Astrocyte (in vitro differentiated cells and primary cell): ENCODE data around the gene BLVRB. TPM values are rescaled to one million over a fixed set of nuclear protein-coding genes. Genes with fewer than 3 reads are reported as not detected.

ENCODE experiments used
- DNase-seq: peaks from one replicate; pipeline ENCODE4 v3.0.0-alpha.2; 2010; ENCODE audit warnings: low read depth
- FAIRE-seq: peaks from 2 replicates; lab custom pipeline; 2011; peaks lifted over from hg19 to GRCh38; lab: Jason Lieb, UNC
- H2AFZ ChIP-seq: 2 replicates; pipeline ENCODE4 v1.6.0; 2012; ENCODE audit warnings: low read depth, low read length, inconsistent platforms
- H3K27ac ChIP-seq: 2 replicates; pipeline ENCODE4 v1.5.1; 2011; ENCODE audit warnings: low read depth, low read length, inconsistent platforms
- H3K27me3 ChIP-seq: 2 replicates; pipeline ENCODE4 v1.6.0; 2011; ENCODE audit warnings: low read length, inconsistent platforms; ENCODE audit not compliant: insufficient read depth
- H3K36me3 ChIP-seq: 2 replicates; pipeline ENCODE4 v1.5.1; 2011; ENCODE audit warnings: low read length, inconsistent platforms; ENCODE audit not compliant: insufficient read depth
- H3K4me1 ChIP-seq: 2 replicates; pipeline ENCODE4 v1.5.1; 2011; ENCODE audit warnings: low read length, inconsistent platforms; ENCODE audit not compliant: insufficient read depth
- H3K4me2 ChIP-seq: 2 replicates; pipeline ENCODE4 v1.6.0; 2012; ENCODE audit warnings: low read length, inconsistent platforms
- H3K4me3 ChIP-seq: 2 replicates; pipeline ENCODE4 v1.5.1; 2011; ENCODE audit warnings: low read depth, mild to moderate bottlenecking, low read length, inconsistent platforms; ENCODE audit not compliant: insufficient read depth
- H3K79me2 ChIP-seq: 2 replicates; pipeline ENCODE4 v1.6.0; 2012; ENCODE audit warnings: mild to moderate bottlenecking, low read length, inconsistent platforms; ENCODE audit not compliant: insufficient read depth
- H3K9ac ChIP-seq: 2 replicates; pipeline ENCODE4 v1.6.0; 2012; ENCODE audit warnings: mild to moderate bottlenecking, low read length, inconsistent platforms
- H3K9me3 ChIP-seq: 2 replicates; pipeline ENCODE4 v1.5.1; 2012; ENCODE audit warnings: low read depth, mild to moderate bottlenecking, low read length, inconsistent platforms; ENCODE audit not compliant: insufficient read depth
- H4K20me1 ChIP-seq: 2 replicates; pipeline ENCODE4 v1.6.0; 2012; ENCODE audit warnings: low read length, inconsistent platforms; ENCODE audit not compliant: insufficient read depth
- H3K27ac Mint-ChIP-seq: one replicate; pipeline ENCODE4 v1.8.0; 2021; ENCODE audit warnings: mild to moderate bottlenecking, mixed read lengths; ENCODE audit not compliant: unreplicated experiment
- H3K27me3 Mint-ChIP-seq: one replicate; pipeline ENCODE4 v1.8.0; 2021; ENCODE audit warnings: low read depth, mixed read lengths; ENCODE audit not compliant: unreplicated experiment
- H3K36me3 Mint-ChIP-seq: one replicate; pipeline ENCODE4 v1.8.0; 2021; ENCODE audit warnings: low read depth, mixed read lengths; ENCODE audit not compliant: unreplicated experiment
- H3K4me1 Mint-ChIP-seq: one replicate; pipeline ENCODE4 v1.8.0; 2021; ENCODE audit warnings: low read depth, mixed read lengths; ENCODE audit not compliant: unreplicated experiment
- H3K4me3 Mint-ChIP-seq: one replicate; pipeline ENCODE4 v1.8.0; 2021; ENCODE audit warnings: mild to moderate bottlenecking, moderate library complexity, mixed read lengths; ENCODE audit not compliant: unreplicated experiment
- H3K9me3 Mint-ChIP-seq: one replicate; pipeline ENCODE4 v1.8.0; 2021; ENCODE audit warnings: mild to moderate bottlenecking, mixed read lengths; ENCODE audit not compliant: unreplicated experiment
- EZH2 ChIP-seq: IDR thresholded peaks from 2 replicates; pipeline ENCODE4 v1.6.1; 2012; ENCODE audit warnings: mild to moderate bottlenecking, low read length, inconsistent platforms; ENCODE audit not compliant: insufficient read depth
- total RNA-seq: library from RNA; stranded (reverse); gene quantifications from 2 replicates; pipeline ENCODE4 v1.2.1, GENCODE V29; 2021
- TF ChIP-seq, protein P1 (sequence below): IDR thresholded peaks from 2 replicates; pipeline ENCODE4 v1.5.1; 2011; ENCODE audit warnings: low read depth, mild to moderate bottlenecking, inconsistent platforms, low read length, moderate library complexity; ENCODE audit not compliant: insufficient read depth

BLVRB gene
- total RNA-seq, 1 donor from 2014 or later, result 27.1 TPM

DNA sequence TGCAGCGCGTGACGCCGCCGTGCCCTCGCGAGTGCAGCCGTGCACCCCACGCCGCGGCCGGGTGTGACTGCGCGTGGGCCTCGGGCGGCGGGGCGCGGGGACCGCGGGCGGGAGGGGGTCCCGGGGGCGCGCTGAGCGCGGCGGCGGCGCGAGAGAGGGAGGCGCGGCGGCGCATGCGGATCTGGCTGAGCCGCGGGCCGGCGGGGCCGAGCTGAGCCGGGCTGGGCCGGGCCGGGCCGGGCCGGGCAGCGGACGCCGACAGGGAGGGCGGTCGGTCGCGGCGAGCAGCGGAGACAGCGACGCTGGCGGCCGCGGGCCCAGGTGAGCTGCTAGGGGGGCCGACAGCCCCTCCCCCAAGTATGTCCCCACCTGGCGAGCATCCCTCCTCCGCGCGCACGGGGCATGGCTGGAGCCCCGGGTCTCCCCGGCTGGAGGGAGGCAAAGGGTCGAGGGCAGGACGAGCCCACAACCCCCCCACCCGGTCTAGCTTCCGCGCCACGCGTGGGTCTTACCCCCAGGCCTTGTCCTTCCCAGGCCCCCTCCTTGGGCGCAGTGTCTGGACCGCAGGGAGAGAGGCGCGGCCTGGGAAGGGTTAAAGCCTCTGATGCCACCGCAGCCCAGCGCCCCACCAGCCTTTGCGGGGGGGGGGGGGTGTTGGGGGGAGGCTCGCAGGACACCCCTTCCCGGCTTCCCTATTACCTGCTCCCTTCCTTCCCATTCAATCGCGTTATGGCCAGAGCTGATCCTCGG is 1.6 kb upstream of the BLVRB start, which contains the start of gene SPTBN4:
Gene SPTBN4, plus strand, starts transcription at position 17 of the 750 bp plus-strand sequence. CDS start 5,621 bp downstream, outside the sequence.
- H3K4me3 ChIP-seq, result peak within 1 kb of the TSS; percentile 46
- FAIRE-seq (no peak), DNase-seq (no peak)
- Mint-ChIP-seq H3K4me1 (peaks cover 16% of the 10 kb centered on the region), H3K27me3 (peaks cover 25% of the 10 kb centered on the region), H3K27ac (no peak within 1 kb of the TSS), H3K4me3 (peak within 1 kb of the TSS; percentile 91), H3K9me3 (no peaks in the 10 kb centered on the region), H3K36me3 (no peaks in the 10 kb centered on the region)
- no peaks in the 10 kb centered on the region for H3K79me2 ChIP-seq
- no peak within 1 kb of the TSS for H3K27ac ChIP-seq
- H3K36me3 ChIP-seq, result no peaks in the 10 kb centered on the region
- no peak for TF ChIP-seq EZH2
- TF ChIP-seq, protein P1, sequence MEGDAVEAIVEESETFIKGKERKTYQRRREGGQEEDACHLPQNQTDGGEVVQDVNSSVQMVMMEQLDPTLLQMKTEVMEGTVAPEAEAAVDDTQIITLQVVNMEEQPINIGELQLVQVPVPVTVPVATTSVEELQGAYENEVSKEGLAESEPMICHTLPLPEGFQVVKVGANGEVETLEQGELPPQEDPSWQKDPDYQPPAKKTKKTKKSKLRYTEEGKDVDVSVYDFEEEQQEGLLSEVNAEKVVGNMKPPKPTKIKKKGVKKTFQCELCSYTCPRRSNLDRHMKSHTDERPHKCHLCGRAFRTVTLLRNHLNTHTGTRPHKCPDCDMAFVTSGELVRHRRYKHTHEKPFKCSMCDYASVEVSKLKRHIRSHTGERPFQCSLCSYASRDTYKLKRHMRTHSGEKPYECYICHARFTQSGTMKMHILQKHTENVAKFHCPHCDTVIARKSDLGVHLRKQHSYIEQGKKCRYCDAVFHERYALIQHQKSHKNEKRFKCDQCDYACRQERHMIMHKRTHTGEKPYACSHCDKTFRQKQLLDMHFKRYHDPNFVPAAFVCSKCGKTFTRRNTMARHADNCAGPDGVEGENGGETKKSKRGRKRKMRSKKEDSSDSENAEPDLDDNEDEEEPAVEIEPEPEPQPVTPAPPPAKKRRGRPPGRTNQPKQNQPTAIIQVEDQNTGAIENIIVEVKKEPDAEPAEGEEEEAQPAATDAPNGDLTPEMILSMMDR, result no peak
- H3K4me1 ChIP-seq, result peaks cover 23% of the 10 kb centered on the region
- H3K27me3 ChIP-seq, result peaks cover 5% of the 10 kb centered on the region
- H4K20me1 ChIP-seq, result no peaks in the 10 kb centered on the region
- H3K4me2 ChIP-seq, result peak within 1 kb of the TSS; percentile 88
- H2AFZ ChIP-seq, result peak within 1 kb of the TSS; percentile 65
- no peaks in the 10 kb centered on the region for H3K9me3 ChIP-seq
- no peak within 1 kb of the TSS for H3K9ac ChIP-seq

DNA sequence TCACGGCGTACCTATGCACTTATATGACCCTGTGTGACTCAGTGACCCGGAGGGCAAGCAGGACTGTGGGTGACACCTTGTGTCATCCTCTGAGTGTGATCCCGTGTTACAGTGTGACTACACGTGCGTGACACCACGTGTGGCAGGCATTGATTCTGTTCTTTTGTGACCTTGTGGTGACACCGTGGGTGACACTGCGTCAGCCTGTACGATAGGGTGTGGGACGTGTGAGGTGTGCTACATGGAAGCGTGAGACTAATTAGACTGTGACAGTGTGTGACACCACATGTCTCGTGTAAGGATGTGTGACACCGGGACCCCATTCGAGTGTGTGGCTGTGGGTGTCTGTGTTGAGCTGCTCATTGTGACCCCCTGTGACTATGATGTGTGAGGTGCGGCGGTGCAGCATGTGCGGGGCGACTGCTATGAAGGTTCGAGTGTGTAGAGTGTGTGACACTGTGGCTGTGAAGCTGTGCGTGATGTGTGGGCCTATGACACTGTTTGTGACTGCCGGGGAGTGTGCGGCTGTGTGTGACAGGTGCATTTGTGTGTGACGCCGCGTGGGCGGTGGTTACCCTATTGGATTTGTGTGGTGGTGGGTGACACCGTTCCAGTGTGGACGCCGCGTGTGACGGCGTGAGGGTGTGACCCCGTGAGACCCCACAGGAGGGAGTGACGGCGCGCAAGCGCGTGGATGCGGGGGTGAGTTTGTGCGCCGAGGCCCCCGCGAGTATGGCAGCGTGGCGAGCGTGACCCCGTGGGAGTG is 857 bp upstream of the BLVRB start:
- no peak for FAIRE-seq
- Mint-ChIP-seq H3K27me3 (peaks cover 25% of the 10 kb centered on the region), H3K36me3 (no peaks in the 10 kb centered on the region), H3K27ac (no peak overlapping the region), H3K4me1 (peaks cover 16% of the 10 kb centered on the region), H3K9me3 (no peaks in the 10 kb centered on the region), H3K4me3 (peak overlapping the region; percentile 78)
- no peak overlapping the region for H3K9ac ChIP-seq
- no peak for DNase-seq
- no peaks in the 10 kb centered on the region for H3K36me3 ChIP-seq
- H3K27ac ChIP-seq, result no peak overlapping the region
- TF ChIP-seq, protein P1, result no peak
- peak; percentile 63 for TF ChIP-seq EZH2
- no peaks in the 10 kb centered on the region for H3K9me3 ChIP-seq
- H2AFZ ChIP-seq, result peak overlapping the region; percentile 65
- H3K79me2 ChIP-seq, result no peaks in the 10 kb centered on the region
- peak overlapping the region; percentile 88 for H3K4me2 ChIP-seq
- peaks cover 23% of the 10 kb centered on the region for H3K4me1 ChIP-seq
- peaks cover 5% of the 10 kb centered on the region for H3K27me3 ChIP-seq
- no peaks in the 10 kb centered on the region for H4K20me1 ChIP-seq
- peak overlapping the region; percentile 46 for H3K4me3 ChIP-seq
